Bronchial epithelial cell (primary cell): ENCODE results near the gene PCP4L1. TPM values are rescaled to one million over a fixed set of nuclear protein-coding genes. Genes with fewer than 3 reads are reported as not detected.

ENCODE experiments used
- DNase-seq: peaks from one replicate; pipeline ENCODE4 v3.0.0-alpha.2; 2010; ENCODE audit warnings: low read depth
- FAIRE-seq: peaks from 2 replicates; lab custom pipeline; 2011; peaks lifted over from hg19 to GRCh38; lab: Jason Lieb, UNC
- H3K27me3 ChIP-seq: 2 replicates; pipeline ENCODE4 v1.5.1; 2011; ENCODE audit warnings: low read length; ENCODE audit not compliant: control insufficient read depth, insufficient read depth
- H3K36me3 ChIP-seq: 2 replicates; pipeline ENCODE4 v1.5.1; 2011; ENCODE audit warnings: low read length; ENCODE audit not compliant: control insufficient read depth, insufficient read depth
- H3K4me3 ChIP-seq: 2 replicates; pipeline ENCODE4 v1.5.1; 2011; ENCODE audit warnings: mild to moderate bottlenecking, low read depth, low read length, control low read depth
- CTCF ChIP-seq: IDR thresholded peaks from 2 replicates; pipeline ENCODE4 v1.5.1; 2011; ENCODE audit warnings: mild to moderate bottlenecking, moderate library complexity, low read length, control low read depth, inconsistent platforms; ENCODE audit not compliant: insufficient read depth, severe bottlenecking
- total RNA-seq: library from RNA; depleted of rRNA; stranded (reverse); fragments of >200 nt; gene quantifications from 2 replicates; pipeline ENCODE4 v1.2.1, GENCODE V29; 2014

PCP4L1 gene
- total RNA-seq, 1 donor from 2014 or later = 0.26 TPM

- DNase-seq (no peak), FAIRE-seq (no peak)
- Histone ChIP-seq H3K4me3 (no peak overlapping the region), H3K27me3 (no peaks in the 10 kb centered on the region), H3K36me3 (peaks cover 7% of the 10 kb centered on the region)
- TF ChIP-seq CTCF = no peak
Observed at GRCh38 chr1:161217831-161218230, 40.7 kb upstream of the PCP4L1 start.

GRCh38 chr1:161218301-161219077, 40.1 kb upstream of the PCP4L1 start:
- TF ChIP-seq CTCF = no peak
- H3K4me3 ChIP-seq = no peak overlapping the region
- FAIRE-seq (no peak), DNase-seq (no peak)
- H3K27me3 ChIP-seq = no peaks in the 10 kb centered on the region
- H3K36me3 ChIP-seq = peaks cover 6% of the 10 kb centered on the region

GRCh38 chr1:161219078-161219892, 39.3 kb upstream of the PCP4L1 start:
- FAIRE-seq = no peak

GRCh38 chr1:161220002-161220401, 38.5 kb upstream of the PCP4L1 start:
- FAIRE-seq = no peak
- no peaks in the 10 kb centered on the region for H3K36me3 ChIP-seq
- no peak for TF ChIP-seq CTCF
- H3K4me3 ChIP-seq = no peak overlapping the region
- no peak for DNase-seq
- no peaks in the 10 kb centered on the region for H3K27me3 ChIP-seq

More at GRCh38 chr1:161219078-161219892, 39.3 kb upstream of the PCP4L1 start:
- no peaks in the 10 kb centered on the region for H3K27me3 ChIP-seq
- DNase-seq = no peak
- no peaks in the 10 kb centered on the region for H3K36me3 ChIP-seq
- no peak overlapping the region for H3K4me3 ChIP-seq
- TF ChIP-seq CTCF = no peak

- FAIRE-seq (no peak), DNase-seq (no peak)
- Histone ChIP-seq H3K27me3 (no peaks in the 10 kb centered on the region), H3K36me3 (no peaks in the 10 kb centered on the region), H3K4me3 (no peak overlapping the region)
- TF ChIP-seq CTCF = no peak
Observed at GRCh38 chr1:161222175-161223019, 36.1 kb upstream of the PCP4L1 start.
